Measurements from ENCODE around the gene LPCAT4.

DNA sequence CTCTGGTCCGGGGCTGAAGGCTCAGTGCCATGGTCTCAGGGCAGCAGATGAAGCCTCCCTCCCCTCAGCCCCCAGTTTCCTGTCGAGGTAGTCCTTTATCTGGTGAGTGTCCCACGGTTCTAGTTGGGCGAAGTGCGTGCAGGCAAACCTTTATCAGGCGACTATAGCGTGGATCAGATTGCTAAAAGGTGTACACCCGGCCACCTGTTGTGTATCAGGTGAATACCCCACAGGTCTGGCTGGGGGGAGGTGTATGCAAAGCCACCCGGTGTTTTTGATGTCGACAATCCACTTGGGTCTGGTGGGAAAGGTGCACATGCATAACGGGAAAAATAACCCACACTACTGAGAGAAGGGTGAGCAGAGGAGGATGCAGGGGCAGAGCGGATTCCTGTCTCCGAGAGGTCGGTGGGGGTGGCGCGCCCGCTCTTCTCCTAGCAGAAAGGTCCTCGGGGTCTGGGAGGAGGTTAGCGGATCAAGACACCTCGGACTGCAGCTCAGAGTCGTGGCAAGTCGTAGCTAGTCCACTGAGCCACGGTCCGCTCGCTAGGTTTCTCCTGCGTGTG is 29.9 kb downstream of the LPCAT4 start:
- TF ChIP-seq CTCF (IDR thresholded peaks at IDR 0.05; ENCODE audit: low read depth, low read length) (no peak), POLR2A (IDR thresholded peaks at IDR 0.05; ENCODE audit: extremely low read depth, insufficient read length) (no peak)
